NB4 (cell line): ENCODE data around the gene DOCK9.

Experiments used
- MYC ChIP-seq: IDR thresholded peaks from 2 replicates; pipeline ENCODE4 v1.6.1; 2011; ENCODE audit warnings: low read depth, low read length
- POLR2A ChIP-seq: IDR thresholded peaks from 2 replicates; pipeline ENCODE4 v1.6.1; 2011; ENCODE audit warnings: mild to moderate bottlenecking; ENCODE audit not compliant: insufficient read length; ENCODE audit errors: extremely low read depth
- TF ChIP-seq, protein P1 (sequence below): IDR thresholded peaks from one replicate; pipeline ENCODE4 v1.5.1; 2012; ENCODE audit warnings: low read depth, low read length

DNA sequence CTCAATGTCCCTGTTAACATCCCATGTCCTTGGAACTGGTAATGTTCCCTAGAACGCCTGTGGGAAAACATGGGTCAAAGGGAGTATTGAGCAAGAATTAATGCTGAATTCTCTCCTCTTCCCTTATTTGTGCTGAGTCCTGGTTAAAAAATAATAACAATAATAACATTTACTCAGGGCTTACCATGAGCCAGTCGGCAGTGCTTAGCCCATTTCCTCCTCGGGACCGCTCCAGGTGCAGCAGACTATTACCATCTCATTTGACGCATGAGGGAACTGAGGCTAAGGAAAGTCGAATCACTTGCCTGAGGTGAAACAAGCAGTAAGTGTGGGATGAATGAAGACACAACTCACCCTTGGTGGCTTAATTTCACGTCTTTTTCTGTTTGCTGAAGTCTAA, 191.8 kb downstream of the DOCK9 start:
- TF ChIP-seq, protein P1, sequence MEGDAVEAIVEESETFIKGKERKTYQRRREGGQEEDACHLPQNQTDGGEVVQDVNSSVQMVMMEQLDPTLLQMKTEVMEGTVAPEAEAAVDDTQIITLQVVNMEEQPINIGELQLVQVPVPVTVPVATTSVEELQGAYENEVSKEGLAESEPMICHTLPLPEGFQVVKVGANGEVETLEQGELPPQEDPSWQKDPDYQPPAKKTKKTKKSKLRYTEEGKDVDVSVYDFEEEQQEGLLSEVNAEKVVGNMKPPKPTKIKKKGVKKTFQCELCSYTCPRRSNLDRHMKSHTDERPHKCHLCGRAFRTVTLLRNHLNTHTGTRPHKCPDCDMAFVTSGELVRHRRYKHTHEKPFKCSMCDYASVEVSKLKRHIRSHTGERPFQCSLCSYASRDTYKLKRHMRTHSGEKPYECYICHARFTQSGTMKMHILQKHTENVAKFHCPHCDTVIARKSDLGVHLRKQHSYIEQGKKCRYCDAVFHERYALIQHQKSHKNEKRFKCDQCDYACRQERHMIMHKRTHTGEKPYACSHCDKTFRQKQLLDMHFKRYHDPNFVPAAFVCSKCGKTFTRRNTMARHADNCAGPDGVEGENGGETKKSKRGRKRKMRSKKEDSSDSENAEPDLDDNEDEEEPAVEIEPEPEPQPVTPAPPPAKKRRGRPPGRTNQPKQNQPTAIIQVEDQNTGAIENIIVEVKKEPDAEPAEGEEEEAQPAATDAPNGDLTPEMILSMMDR = no peak
- TF ChIP-seq POLR2A (no peak), MYC (no peak)
